GM12878 (cell line): Measurements from ENCODE around the gene COQ9.

Source experiments
- ATF3 ChIP-seq: IDR thresholded peaks from 2 replicates; pipeline ENCODE4 v1.6.1; 2011; ENCODE audit warnings: low read depth, mild to moderate bottlenecking, low read length, moderate library complexity, borderline replicate concordance; ENCODE audit errors: extremely low read depth
- CHD2 ChIP-seq: IDR thresholded peaks from 2 replicates; pipeline ENCODE4 v1.6.1; 2011; ENCODE audit warnings: low read depth, low read length, improper control_type of control experiment, borderline replicate concordance
- CREB1 ChIP-seq: IDR thresholded peaks from 2 replicates; pipeline ENCODE4 v1.6.1; 2012; ENCODE audit warnings: low read depth, mild to moderate bottlenecking, inconsistent platforms
- CTCF ChIP-seq, 3 experiments: IDR thresholded peaks in 2 of 3; conservative IDR thresholded peaks in 1 of 3; 2 replicates each; pipeline ENCODE4 v1.5.1; 2011; ENCODE audit warnings: low read depth in 3 of 3, low read length in 3 of 3, mild to moderate bottlenecking in 3 of 3, control low read depth in 2 of 3, moderate library complexity in 2 of 3, inconsistent platforms in 1 of 3, mixed read lengths in 1 of 3; ENCODE audit not compliant: control insufficient read depth in 2 of 3, insufficient read depth in 1 of 3; ENCODE audit errors: extremely low read depth in 1 of 3
- EP300 ChIP-seq, 2 experiments: fragments of 150-350 bp in 1 of 2; IDR thresholded peaks; 2 replicates each; pipeline ENCODE4 v1.6.1; 2011 to 2012; ENCODE audit warnings: low read depth in 2 of 2, low read length in 2 of 2, borderline replicate concordance in 1 of 2, improper control_type of control experiment in 1 of 2, inconsistent platforms in 1 of 2; ENCODE audit not compliant: control insufficient read depth in 1 of 2
- FOXK2 ChIP-seq: fragments of 450-650 bp; IDR thresholded peaks from 2 replicates; pipeline ENCODE4 v1.6.1; 2017; ENCODE audit warnings: mild to moderate bottlenecking, moderate library complexity
- HCFC1 ChIP-seq: fragments of 150-350 bp; IDR thresholded peaks from 2 replicates; pipeline ENCODE4 v1.6.1; 2014; ENCODE audit warnings: low read length
- MYC ChIP-seq: IDR thresholded peaks from 2 replicates; pipeline ENCODE4 v1.6.1; 2011; ENCODE audit warnings: mild to moderate bottlenecking, low read length, moderate library complexity, inconsistent platforms; ENCODE audit not compliant: insufficient read depth, insufficient replicate concordance, insufficient read length, severe bottlenecking
- PBX3 ChIP-seq: IDR thresholded peaks from 2 replicates; pipeline ENCODE4 v1.6.1; 2011; ENCODE audit warnings: mild to moderate bottlenecking, low read depth, low read length, moderate library complexity; ENCODE audit not compliant: insufficient replicate concordance
- POLR2AphosphoS2 ChIP-seq: IDR thresholded peaks from 2 replicates; pipeline ENCODE4 v1.6.1; 2011; ENCODE audit warnings: low read depth, mild to moderate bottlenecking, low read length, improper control_type of control experiment, moderate library complexity
- SREBF2 ChIP-seq: IDR thresholded peaks from 2 replicates; pipeline ENCODE4 v1.6.1; 2012; ENCODE audit warnings: mild to moderate bottlenecking, low read length
- SRF ChIP-seq, 2 experiments: IDR thresholded peaks; 2 replicates each; pipeline ENCODE4 v1.6.1; 2011; ENCODE audit warnings: low read depth in 2 of 2, low read length in 2 of 2, mild to moderate bottlenecking in 1 of 2, moderate library complexity in 1 of 2
- YY1 ChIP-seq: IDR thresholded peaks from 2 replicates; pipeline ENCODE4 v1.6.1; 2011; ENCODE audit warnings: low read depth, mild to moderate bottlenecking, low read length
- ZNF384 ChIP-seq: IDR thresholded peaks from 2 replicates; pipeline ENCODE4 v1.6.1; 2012; ENCODE audit warnings: low read depth, mild to moderate bottlenecking, low read length, improper control_type of control experiment, borderline replicate concordance

- TF ChIP-seq ATF3, result no peak
- peak; percentile 49; the same call in 1 of the 2 replicates for TF ChIP-seq SREBF2
- TF ChIP-seq MYC, result no peak
- no peak for TF ChIP-seq FOXK2
- TF ChIP-seq YY1, result peak; percentile 88
- TF ChIP-seq SRF (IDR thresholded peaks at IDR 0.05; ENCODE audit: low read depth in 2 of 2, low read length in 2 of 2), result 0 out of 4 replicates have a peak, but pooled peaks of 1 of the 2 experiments have one; percentile 23
- TF ChIP-seq PBX3, result no peak
- peak; percentile 41; the same call in 1 of the 2 replicates for TF ChIP-seq CHD2
- TF ChIP-seq CTCF (IDR thresholded peaks at IDR 0.05 in 2 of 3, conservative IDR thresholded peaks at IDR 0.05 in 1 of 3; ENCODE audit: control insufficient read depth in 2 of 3, extremely low read depth in 1 of 3, insufficient read depth in 1 of 3, low read depth in 3 of 3, low read length in 3 of 3), result peak; percentile 96 to 99 (median 96); a peak in 5 of 6 replicates
- peak; percentile 61; the same call in 1 of the 2 replicates for TF ChIP-seq CREB1
- TF ChIP-seq ZNF384, result no peak
- peak; percentile 78 for TF ChIP-seq HCFC1
- TF ChIP-seq EP300 (IDR thresholded peaks at IDR 0.05; ENCODE audit: borderline replicate concordance in 1 of 2, control insufficient read depth in 1 of 2, low read depth in 2 of 2, low read length in 2 of 2), result no peak
- peak; percentile 88; the same call in 1 of the 2 replicates for TF ChIP-seq POLR2AphosphoS2
Measured at GRCh38 chr16:57462209-57462977, 15.1 kb downstream of the COQ9 start, which contains the start of gene POLR2C.
